Endothelial cell (in vitro differentiated cells): Measurements from ENCODE around the gene B9D2. TPM values are rescaled to one million over a fixed set of nuclear protein-coding genes. Genes with fewer than 3 reads are reported as not detected.
A peak's percentile ranks its signal among the peaks of the same experiment; 100 is the strongest.

Experiments used
- DNase-seq: peaks from one replicate; pipeline ENCODE4 v3.0.0; 2021; ENCODE audit warnings: low spot score
- H3K27ac Mint-ChIP-seq: one replicate; pipeline ENCODE4 v1.8.0; 2021; ENCODE audit warnings: mixed read lengths, inconsistent platforms; ENCODE audit not compliant: unreplicated experiment
- H3K27me3 Mint-ChIP-seq: one replicate; pipeline ENCODE4 v1.8.0; 2021; ENCODE audit warnings: mild to moderate bottlenecking, moderate library complexity, mixed read lengths, inconsistent platforms; ENCODE audit not compliant: unreplicated experiment
- H3K36me3 Mint-ChIP-seq: one replicate; pipeline ENCODE4 v1.8.0; 2021; ENCODE audit warnings: mild to moderate bottlenecking, low read depth, mixed read lengths, inconsistent platforms; ENCODE audit not compliant: unreplicated experiment
- H3K4me1 Mint-ChIP-seq: one replicate; pipeline ENCODE4 v1.8.0; 2021; ENCODE audit warnings: mild to moderate bottlenecking, mixed read lengths, inconsistent platforms; ENCODE audit not compliant: unreplicated experiment
- H3K4me3 Mint-ChIP-seq: one replicate; pipeline ENCODE4 v1.8.0; 2021; ENCODE audit warnings: mild to moderate bottlenecking, mixed read lengths, inconsistent platforms; ENCODE audit not compliant: unreplicated experiment
- H3K9me3 Mint-ChIP-seq: one replicate; pipeline ENCODE4 v1.8.0; 2021; ENCODE audit warnings: mixed read lengths, inconsistent platforms; ENCODE audit not compliant: unreplicated experiment
- CTCF ChIP-seq: fragments of 200-600 bp; sonication (generic); IDR thresholded peaks from one replicate; pipeline ENCODE4 v1.5.0; 2021; ENCODE audit warnings: antibody characterized with exemption; ENCODE audit not compliant: unreplicated experiment
- total RNA-seq: library from RNA; stranded (reverse); fragmentation: NEBNext Ultra II Directional; extraction: Animal tissue kit (Norgen Biotek cat#: 25700); gene quantifications from one replicate; pipeline ENCODE4 v1.2.1, GENCODE V29; 2021; ENCODE audit not compliant: unreplicated experiment

The B9D2 gene
- total RNA-seq, 1 donor from 2014 or later: 6.8 TPM

- Mint-ChIP-seq H3K27me3 (peaks cover 13% of the 10 kb centered on the region), H3K27ac (no peak overlapping the region), H3K9me3 (no peaks in the 10 kb centered on the region), H3K36me3 (peaks cover 38% of the 10 kb centered on the region), H3K4me1 (peaks cover 33% of the 10 kb centered on the region), H3K4me3 (peak overlapping the region; percentile 67)
- TF ChIP-seq CTCF: no peak
- no peak for DNase-seq
Observed at GRCh38 chr19:41321204-41321599, 42.7 kb downstream of the B9D2 start.

- Mint-ChIP-seq H3K27me3 (peaks cover 11% of the 10 kb centered on the region), H3K9me3 (no peaks in the 10 kb centered on the region), H3K36me3 (peaks cover 40% of the 10 kb centered on the region), H3K27ac (no peak overlapping the region), H3K4me1 (peaks cover 30% of the 10 kb centered on the region), H3K4me3 (no peak overlapping the region)
- TF ChIP-seq CTCF: no peak
- no peak for DNase-seq
Observed at GRCh38 chr19:41320568-41320967, 43.4 kb downstream of the B9D2 start.

- Mint-ChIP-seq H3K27ac (no peak overlapping the region), H3K36me3 (peaks cover 40% of the 10 kb centered on the region), H3K27me3 (peaks cover 11% of the 10 kb centered on the region), H3K9me3 (no peaks in the 10 kb centered on the region), H3K4me1 (peaks cover 26% of the 10 kb centered on the region), H3K4me3 (no peak overlapping the region)
- DNase-seq: no peak
- no peak for TF ChIP-seq CTCF
Observed at GRCh38 chr19:41320185-41320518, 43.8 kb downstream of the B9D2 start.

GRCh38 chr19:41319500-41320184 is 44.3 kb downstream of the B9D2 start:
- DNase-seq: no peak
- no peak for TF ChIP-seq CTCF
- Mint-ChIP-seq H3K27ac (no peak overlapping the region), H3K9me3 (no peaks in the 10 kb centered on the region), H3K27me3 (peaks cover 9% of the 10 kb centered on the region), H3K36me3 (peaks cover 37% of the 10 kb centered on the region), H3K4me3 (no peak overlapping the region), H3K4me1 (peaks cover 22% of the 10 kb centered on the region)

- no peak for DNase-seq
- no peak overlapping the region for H3K27ac Mint-ChIP-seq
- no peak overlapping the region for H3K4me3 Mint-ChIP-seq
Observed at GRCh38 chr19:41318696-41319499, 45.1 kb downstream of the B9D2 start.

More at GRCh38 chr19:41318696-41319499, 45.1 kb downstream of the B9D2 start:
- peaks cover 9% of the 10 kb centered on the region for H3K27me3 Mint-ChIP-seq
- TF ChIP-seq CTCF: no peak
- peaks cover 15% of the 10 kb centered on the region for H3K4me1 Mint-ChIP-seq
- no peaks in the 10 kb centered on the region for H3K9me3 Mint-ChIP-seq
- H3K36me3 Mint-ChIP-seq: peaks cover 37% of the 10 kb centered on the region
